H1 (cell line): ENCODE results near the gene CNIH1. TPM values are rescaled to one million over a fixed set of nuclear protein-coding genes. Genes with fewer than 3 reads are reported as not detected.

Experiments
- JUN ChIP-seq: IDR thresholded peaks from 2 replicates; pipeline ENCODE4 v1.6.1; 2011; ENCODE audit warnings: low read depth, mild to moderate bottlenecking, improper control_type of control experiment, low read length
- NANOG ChIP-seq: IDR thresholded peaks from 2 replicates; pipeline ENCODE4 v1.6.1; 2011; ENCODE audit warnings: low read length, low read depth, mild to moderate bottlenecking, inconsistent platforms; ENCODE audit not compliant: insufficient read depth, poor library complexity, severe bottlenecking
- SIX5 ChIP-seq: IDR thresholded peaks from 2 replicates; pipeline ENCODE4 v1.6.1; 2011; ENCODE audit warnings: mild to moderate bottlenecking, low read depth, low read length
- polyA plus RNA-seq, 7 experiments: library from polyadenylated mRNA; depleted of rRNA in 3 of 7; stranded (reverse) in 5 of 7; unstranded in 2 of 7; fragments of >200 nt in 5 of 7; fragments of 200-250 nt in 2 of 7; gene quantifications; 1 replicate in 5 of 7; 2 replicates in 1 of 7; 4 replicates in 1 of 7; pipeline versions ENCODE4 v1.2.1 to v1.2.3, GENCODE V29; 2011 to 2013; ENCODE audit warnings: missing spikeins in 2 of 7, mixed read lengths in 2 of 7
- total RNA-seq: library from RNA; stranded (reverse); fragmentation: NEBNext Ultra II Directional; extraction: Animal tissue kit (Norgen Biotek cat#: 25700); gene quantifications from 2 replicates; pipeline ENCODE4 v1.2.1, GENCODE V29; 2021

CNIH1 gene
- total and polyA plus RNA-seq, 2 of the 8 experiments (the other 6 are each of a cell fraction or from before 2014, with no cell fraction given): 119 to 333 TPM

DNA sequence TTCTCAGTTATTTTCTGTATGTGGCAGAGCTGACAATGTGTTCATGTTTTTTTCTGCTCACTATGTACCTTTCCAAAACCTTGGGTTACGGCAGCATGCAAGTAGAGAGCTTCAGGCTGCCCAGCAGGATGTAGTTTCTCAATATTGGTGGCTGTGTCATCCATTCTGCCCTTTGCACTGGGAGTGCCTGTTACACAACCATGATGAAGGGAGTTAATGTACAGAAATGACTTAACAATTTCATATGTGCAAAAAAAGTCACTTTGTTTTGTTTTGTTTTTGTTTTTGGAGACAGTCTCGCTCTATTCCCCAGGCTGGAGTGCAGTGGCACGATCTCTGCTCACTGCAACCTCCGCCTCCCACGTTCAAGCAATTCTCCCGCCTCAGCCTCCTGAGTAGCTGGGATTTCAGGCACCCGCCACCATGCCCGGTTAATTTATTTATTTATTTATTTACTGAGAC lies 6.1 kb upstream of the CNIH1 start (continued):
- TF ChIP-seq JUN (no peak), SIX5 (no peak), NANOG (no peak)
